PC-3 (cell line): ENCODE data around the gene ZNF277.

Experiments
- EZH2 ChIP-seq: fragments of 300-600 bp; sonication (generic); IDR thresholded peaks from one replicate; pipeline ENCODE4 v1.6.1; 2017; ENCODE audit warnings: antibody characterized with exemption, mild to moderate bottlenecking, low read length; ENCODE audit not compliant: unreplicated experiment
- TF ChIP-seq, protein P1 (sequence below): fragments of 300-600 bp; sonication (generic); conservative IDR thresholded peaks from 2 replicates; pipeline ENCODE4 v1.5.1; 2017; ENCODE audit warnings: antibody characterized with exemption, low read depth, mild to moderate bottlenecking, low read length

DNA sequence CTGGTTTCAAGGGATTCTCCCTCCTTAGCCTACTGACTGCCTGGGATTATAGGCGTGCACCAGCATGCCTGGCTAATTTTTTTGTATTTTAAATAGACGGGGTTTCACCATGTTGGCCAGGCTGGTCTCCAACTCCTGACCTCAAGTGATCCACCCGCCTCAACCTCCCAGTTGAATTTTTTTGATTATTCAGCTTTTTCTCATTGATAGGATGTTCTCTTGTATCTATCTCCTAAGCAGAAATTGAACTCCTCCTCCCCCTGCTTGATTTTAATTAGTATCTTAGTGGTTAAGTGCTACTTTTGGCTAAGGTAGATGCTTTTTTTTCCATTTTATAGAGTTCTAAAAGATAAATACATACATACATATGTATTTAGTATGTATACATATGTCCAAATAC lies 101.0 kb downstream of the ZNF277 start:
- TF ChIP-seq EZH2 = no peak
- TF ChIP-seq, protein P1, sequence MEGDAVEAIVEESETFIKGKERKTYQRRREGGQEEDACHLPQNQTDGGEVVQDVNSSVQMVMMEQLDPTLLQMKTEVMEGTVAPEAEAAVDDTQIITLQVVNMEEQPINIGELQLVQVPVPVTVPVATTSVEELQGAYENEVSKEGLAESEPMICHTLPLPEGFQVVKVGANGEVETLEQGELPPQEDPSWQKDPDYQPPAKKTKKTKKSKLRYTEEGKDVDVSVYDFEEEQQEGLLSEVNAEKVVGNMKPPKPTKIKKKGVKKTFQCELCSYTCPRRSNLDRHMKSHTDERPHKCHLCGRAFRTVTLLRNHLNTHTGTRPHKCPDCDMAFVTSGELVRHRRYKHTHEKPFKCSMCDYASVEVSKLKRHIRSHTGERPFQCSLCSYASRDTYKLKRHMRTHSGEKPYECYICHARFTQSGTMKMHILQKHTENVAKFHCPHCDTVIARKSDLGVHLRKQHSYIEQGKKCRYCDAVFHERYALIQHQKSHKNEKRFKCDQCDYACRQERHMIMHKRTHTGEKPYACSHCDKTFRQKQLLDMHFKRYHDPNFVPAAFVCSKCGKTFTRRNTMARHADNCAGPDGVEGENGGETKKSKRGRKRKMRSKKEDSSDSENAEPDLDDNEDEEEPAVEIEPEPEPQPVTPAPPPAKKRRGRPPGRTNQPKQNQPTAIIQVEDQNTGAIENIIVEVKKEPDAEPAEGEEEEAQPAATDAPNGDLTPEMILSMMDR = no peak
